NCI-H187 (cell line): ENCODE data around the gene CMTM8.
"Not testable (repeated sequence)": the region's sequence is repeated elsewhere in the genome, so short reads cannot be mapped to it uniquely, and the experiment has no call there.

Experiments used
- DNase-seq, 2 experiments: peaks; one replicate each; lab custom pipeline; 2025; lab: John Stamatoyannopoulos, UW

The CMTM8 gene

GRCh38 chr3:32379831-32380500, 141.5 kb downstream of the CMTM8 start:
- no peak for DNase-seq

DNA sequence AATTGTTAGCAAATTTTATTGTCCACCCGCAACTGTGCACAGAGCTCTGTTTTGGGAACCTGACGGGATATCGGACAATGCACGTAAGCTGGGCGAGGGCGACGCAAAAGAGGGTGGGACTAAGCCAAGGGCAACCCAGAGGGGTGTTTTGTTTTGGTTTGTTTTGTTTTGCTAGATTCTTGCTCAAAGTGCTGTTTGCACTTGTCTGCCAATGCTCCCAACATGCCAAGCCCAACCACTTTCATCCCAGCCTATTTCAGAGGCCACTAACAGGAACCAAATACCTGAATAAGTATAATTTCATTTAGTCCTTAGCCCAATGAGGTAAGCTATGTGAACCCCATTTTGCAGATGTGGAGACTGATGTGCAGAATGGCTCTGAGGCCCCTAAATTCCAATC, 143.4 kb downstream of the CMTM8 start:
- DNase-seq: no peak

DNA sequence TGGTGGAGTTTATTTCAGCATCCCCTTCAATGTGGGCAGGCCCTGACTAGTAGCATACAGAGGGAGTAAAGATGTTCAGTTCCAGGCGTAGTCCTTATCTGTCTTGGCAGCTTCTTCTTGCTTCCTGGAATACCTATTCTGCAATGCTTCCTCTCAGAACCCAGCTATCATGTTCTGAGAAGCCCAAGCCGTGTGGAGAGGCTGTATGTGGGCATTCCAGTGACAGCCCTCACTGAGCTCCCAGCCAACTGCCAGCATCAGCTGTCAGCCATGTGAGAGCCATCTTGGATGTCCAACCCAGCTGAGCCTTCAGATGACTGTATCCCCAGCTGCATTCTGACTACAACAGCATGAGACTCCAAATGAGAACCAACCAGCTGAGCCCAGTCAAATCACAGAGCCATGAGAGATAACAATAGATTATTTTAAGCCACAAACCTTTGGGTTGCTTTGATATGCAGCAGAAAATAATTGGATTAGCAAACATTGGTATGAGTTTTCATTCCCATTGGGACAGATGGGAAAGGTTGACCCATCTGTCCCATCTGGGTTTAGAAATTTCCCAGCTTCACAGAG, 144.7 kb downstream of the CMTM8 start:
- DNase-seq: no peak

GRCh38 chr3:32384938-32385337, 146.5 kb downstream of the CMTM8 start:
- DNase-seq: no peak

DNA sequence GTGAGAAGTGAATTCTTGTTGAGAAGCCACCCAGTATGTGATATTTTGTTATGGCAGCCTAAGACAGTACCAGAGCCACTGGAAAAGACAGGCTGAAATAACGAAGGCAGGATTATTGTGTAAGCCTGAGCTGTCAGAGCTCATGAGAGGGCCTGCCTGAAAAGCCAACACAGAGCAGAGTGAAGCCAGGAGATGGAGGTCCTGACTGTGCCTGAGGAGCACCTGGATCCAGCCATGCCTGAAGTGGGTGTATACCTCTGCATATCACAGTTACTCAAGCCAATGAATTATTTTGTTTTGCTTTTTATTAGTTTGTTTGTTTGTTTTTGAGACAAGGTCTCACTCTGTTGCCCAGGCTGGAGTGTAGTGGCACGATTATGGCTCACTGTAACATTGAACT, 149.0 kb downstream of the CMTM8 start:
- no peak for DNase-seq

- not testable (repeated sequence) for DNase-seq
These were observed 151.1 kb downstream of the CMTM8 start for GRCh38 chr3:32389577-32389976.

DNA sequence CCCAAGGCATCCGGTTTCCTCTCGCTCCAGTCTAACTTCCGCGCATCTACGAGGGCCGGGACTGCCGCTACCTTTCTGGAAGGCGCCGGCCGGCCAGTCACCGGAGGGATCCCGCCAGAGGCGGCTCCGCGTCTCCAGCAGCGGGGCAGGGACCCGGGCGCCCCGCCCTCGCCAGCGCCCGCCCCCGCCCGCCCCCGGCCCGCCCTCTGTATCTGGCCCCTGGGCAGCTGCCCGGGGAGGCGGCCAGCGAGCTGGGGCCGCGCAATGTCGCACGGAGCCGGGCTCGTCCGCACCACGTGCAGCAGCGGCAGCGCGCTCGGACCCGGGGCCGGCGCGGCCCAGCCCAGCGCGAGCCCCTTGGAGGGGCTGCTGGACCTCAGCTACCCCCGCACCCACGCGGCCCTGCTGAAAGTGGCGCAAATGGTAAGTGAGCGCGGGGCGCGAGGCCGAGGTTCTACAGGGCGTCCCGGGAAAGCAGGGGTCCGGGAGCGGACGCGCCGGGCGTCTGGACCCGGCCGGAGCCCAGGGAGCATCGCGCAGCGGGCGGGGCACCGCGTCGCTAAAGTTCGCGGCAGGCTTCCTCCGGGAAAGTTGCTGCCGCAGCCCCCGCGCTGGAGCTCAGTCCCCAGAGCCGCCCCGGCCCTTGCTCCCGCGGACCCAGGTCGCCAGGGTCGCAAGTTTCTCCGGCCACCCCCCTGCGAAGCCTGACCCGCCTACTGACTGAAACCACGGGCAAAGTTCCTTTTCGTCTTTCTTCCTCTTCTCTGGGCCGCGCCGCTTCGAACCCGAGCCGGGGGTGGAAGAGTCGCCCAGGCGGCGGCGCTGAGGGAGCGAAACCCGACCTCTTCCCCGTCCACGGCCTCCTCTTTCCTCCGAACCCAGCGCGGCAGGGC, 153.4 kb downstream of the CMTM8 start, which contains the start of gene CMTM7:
TSS of gene CMTM7 (plus strand) at position 211 of the 893 bp plus-strand sequence. CDS start at position 265, 54 bp downstream.
- DNase-seq: no peak

DNA sequence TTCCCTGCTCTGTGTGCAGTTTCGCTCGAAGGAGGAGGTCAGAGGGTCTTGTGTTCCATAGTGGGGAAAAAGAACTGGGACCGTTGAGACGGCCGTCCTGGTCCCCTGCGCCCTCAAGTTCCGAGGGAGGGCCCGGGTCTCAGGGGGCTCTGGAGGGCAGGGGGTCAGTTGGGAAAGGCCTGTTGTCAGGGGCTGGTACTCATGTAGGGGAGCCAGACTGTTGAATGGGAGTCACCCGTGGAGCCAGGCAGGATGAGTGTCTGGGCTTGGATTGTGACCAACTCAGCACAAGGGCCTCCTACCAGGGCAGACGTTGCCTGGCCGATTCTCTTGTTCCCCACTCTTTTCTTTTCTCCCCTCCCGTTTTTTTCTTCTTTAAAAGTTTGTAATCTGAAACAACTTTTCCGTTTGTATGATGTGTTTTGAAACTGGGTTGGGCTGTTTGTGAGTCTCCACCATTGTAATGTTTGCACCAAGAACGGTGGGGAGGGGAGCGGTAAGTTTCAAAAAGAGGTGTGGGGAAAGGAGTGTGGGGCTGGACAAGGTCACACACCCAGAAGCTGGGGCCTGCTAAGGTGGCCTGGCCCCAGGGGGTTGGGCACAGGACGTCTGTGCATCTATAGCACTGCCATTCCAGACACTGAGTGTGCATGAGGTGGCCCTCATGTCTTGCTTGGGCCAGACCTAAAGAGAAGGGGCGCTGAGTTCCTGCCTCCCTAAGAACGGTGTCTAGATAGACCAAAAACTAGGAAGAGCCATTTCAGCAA, 154.2 kb downstream of the CMTM8 start:
- no peak for DNase-seq

DNA sequence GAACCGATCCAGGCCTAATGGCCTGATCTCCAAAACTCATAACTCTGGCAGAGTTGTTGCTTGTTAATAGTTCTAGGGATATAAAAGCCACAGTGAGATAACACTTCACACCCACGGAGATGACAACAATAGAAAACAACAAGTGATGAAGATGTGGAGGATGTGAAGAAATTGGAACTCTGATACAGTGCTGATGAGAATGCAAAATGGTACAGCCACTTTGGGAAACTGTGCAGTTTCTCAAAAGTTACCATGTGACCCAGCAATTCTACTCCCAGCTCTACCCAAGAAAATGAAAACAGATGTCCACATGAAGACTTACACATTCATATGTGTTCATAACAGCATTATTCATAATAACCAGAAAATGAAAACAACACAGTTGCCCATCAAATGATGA, 157.0 kb downstream of the CMTM8 start:
- no peak for DNase-seq

- no peak for DNase-seq
These were observed 159.5 kb downstream of the CMTM8 start for GRCh38 chr3:32397941-32398340.

DNA sequence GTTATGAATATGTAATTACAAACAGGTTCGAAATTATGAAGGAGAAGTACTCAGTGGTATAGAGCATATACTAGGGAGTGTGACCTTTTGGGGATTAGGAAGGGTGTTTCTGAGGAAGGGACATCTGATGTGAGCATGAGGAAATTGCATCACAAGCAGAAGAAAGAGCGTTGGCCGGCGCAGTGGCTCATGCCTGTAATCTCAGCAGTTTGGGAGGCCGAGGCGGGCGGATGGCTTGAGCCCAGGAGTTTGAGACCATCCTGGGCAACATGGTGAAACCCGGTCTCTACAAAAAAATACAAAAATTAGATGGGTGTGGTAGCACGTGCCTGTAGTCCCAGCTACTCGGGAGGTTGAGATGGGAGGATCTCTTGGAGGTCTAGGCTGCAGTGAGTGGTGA, 160.1 kb downstream of the CMTM8 start:
- DNase-seq: no peak

DNA sequence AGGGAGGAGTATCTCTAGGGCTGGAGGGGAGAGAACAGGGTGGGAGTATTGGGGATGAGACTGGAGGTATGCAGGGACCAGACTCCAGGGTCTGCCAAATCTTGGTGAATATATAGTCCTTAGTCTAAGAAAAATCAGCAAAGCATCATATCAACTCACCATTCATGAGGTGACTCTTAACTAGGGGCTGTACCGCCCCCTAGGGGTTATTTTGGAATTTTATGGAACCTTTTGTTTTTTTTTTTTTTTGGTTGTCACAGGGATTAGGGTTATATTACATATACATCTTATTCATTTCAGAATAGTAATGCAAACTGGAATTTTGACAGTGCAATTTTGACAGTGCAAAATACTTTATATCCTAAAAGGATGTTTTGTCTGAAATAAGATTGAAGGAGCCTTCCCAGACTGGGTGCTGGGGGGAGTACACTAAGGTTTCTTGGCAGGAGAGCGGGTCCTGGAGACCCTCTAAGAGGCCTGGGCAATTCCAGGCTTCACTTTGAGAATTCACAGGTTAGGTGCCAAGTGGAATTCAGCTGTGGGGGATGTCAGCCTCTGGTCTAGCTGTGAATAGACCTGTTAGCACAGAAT, 160.6 kb downstream of the CMTM8 start:
- DNase-seq: no peak

DNA sequence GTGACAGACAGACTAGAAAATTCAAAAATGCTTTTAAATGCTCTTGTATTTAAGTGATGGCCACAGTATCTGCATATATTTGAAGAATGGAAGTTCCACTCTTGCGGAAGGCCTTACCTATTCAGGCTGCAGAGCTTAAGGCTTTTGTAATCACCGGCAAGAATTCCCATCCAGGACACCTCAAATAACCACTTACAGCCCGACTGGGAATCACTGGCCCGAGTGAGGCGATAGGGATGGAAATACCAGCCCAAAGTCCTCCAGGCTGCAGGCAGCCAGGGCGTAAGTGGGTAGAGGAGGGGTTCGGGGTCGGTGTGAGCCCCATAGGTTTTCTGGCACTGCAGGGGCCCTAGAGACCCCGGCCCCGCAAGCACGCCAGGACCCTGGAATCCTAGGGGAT, 162.6 kb downstream of the CMTM8 start:
- DNase-seq: no peak

GRCh38 chr3:32401556-32402081, 163.1 kb downstream of the CMTM8 start:
- no peak for DNase-seq

DNA sequence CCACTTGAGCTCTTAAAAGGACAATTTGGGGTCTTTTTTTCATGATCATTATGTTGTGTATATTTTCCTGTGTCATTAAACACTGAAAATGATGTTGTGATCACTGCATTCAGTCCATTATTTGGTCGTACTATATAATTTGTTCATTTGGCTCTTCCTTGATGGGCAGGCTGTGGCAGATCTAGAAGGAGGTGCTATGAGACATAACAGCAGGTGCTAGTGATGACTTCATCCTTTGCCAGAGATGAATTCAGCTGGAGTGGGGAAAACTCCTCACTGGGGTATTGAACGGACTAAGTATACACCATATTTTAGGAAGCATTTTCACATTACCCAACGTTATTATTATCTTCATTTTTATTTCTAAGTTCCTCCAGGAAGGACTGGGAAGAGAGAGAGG, 165.2 kb downstream of the CMTM8 start:
- DNase-seq: no peak

GRCh38 chr3:32404714-32405113, 166.2 kb downstream of the CMTM8 start:
- no peak for DNase-seq

- no peak for DNase-seq
These were observed 166.7 kb downstream of the CMTM8 start for GRCh38 chr3:32405155-32405554.

DNA sequence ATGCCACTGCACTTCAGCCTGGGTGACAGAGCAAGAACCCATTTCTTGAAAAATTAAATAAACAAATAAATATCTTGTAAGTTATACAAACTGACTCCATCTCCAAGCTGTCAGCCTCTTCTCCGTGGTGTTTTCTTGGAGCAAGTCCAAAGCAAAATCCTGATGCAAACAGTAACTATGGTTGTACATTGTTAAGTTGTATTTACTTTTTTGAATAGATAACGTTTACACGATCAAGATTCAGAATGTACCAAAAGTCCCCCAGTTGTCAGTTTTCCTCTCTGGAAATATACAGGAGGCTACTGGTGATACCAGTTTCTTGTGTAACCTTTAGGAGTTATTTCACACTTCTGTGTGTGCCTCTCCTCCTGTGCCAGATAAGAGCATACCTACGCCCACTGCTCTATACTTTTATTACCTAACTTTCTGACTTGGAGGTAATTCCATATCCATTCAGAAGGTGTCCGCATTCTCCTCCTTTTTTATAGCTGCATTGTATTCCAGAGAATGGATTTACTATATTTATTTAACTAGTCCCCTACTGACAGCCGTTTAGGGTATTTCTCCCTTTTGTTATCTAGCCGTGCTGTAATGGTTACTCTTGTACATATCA, 167.3 kb downstream of the CMTM8 start:
- no peak for DNase-seq

DNA sequence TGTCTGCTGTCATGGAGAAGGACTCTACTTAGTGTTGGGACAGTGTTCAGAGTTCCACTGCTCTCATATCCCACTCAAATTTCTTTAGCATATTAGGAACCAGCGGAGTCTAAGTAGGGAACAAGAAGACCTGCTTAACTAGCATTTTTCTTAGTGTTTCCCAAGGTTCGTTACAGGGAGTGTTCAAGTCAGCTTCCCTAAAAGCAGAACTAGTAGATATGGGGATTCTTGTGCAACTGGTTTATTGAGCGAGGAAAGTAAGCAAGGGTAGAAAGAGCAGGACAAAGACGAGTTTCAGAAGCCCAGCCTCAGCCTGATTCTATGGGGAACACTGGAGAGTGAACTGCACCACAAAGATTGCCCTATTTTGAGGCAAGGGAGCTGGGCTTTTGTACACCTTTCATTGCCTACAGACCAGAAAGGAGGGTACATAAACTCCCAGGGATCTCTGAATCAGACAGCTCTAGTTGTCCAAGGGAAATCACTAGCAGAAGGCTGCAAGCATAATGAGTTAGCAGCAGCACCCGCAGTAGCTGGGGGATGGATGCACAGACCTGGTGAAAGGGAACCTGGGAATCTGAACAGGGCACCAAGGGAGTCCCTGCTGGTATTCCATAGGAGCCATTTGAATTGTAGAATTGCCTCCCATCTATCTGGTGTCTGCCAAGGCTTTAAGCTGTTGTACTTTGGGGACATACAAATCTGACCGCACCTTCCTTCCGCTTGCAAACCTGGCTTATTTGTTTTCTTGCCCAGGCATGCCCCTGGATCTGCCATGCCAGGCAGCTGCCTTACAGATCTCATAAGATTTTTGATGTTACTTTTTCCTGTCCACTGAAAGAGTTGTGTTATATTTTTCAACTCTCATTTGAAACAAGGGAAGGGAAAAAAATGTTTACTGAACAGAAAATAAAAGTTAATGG, 168.3 kb downstream of the CMTM8 start:
- DNase-seq: no peak
